ENCODE measurements around the gene FBP1. TPM values are rescaled to one million over a fixed set of nuclear protein-coding genes. Genes with fewer than 3 reads are reported as not detected.

Gene FBP1
- total and polyA plus RNA-seq, 10 of the 15 experiments (the other 5 are each of a cell fraction or from before 2014, with no cell fraction given): 0.11 to 0.38 (median 0.15) TPM; not detected in 7

DNA sequence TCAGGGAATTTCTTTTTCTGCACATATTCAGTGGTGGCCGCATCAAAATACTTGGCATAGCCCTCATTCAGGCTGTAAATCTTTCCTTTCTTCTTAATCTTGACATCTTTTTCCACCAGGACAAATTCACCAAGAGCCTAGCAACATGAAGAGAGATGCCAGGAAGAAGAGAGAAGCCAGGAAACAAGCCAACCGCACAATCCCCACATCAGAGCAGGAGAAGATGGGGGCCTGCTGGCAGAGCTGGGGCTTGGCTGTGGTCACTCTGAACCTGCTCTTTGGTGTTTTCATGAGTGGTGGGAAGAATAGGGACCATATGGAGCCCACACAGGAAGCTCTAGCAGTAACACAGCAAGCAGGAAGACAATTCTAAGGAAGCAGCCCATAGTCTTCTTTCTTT is 72.0 kb downstream of the FBP1 start (continued):
- TF ChIP-seq, protein P1, sequence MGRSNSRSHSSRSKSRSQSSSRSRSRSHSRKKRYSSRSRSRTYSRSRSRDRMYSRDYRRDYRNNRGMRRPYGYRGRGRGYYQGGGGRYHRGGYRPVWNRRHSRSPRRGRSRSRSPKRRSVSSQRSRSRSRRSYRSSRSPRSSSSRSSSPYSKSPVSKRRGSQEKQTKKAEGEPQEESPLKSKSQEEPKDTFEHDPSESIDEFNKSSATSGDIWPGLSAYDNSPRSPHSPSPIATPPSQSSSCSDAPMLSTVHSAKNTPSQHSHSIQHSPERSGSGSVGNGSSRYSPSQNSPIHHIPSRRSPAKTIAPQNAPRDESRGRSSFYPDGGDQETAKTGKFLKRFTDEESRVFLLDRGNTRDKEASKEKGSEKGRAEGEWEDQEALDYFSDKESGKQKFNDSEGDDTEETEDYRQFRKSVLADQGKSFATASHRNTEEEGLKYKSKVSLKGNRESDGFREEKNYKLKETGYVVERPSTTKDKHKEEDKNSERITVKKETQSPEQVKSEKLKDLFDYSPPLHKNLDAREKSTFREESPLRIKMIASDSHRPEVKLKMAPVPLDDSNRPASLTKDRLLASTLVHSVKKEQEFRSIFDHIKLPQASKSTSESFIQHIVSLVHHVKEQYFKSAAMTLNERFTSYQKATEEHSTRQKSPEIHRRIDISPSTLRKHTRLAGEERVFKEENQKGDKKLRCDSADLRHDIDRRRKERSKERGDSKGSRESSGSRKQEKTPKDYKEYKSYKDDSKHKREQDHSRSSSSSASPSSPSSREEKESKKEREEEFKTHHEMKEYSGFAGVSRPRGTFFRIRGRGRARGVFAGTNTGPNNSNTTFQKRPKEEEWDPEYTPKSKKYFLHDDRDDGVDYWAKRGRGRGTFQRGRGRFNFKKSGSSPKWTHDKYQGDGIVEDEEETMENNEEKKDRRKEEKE (IDR thresholded peaks at IDR 0.05): no peak
- TF ChIP-seq SREBF1 (IDR thresholded peaks at IDR 0.05; ENCODE audit: low read length) (no peak), SP1 (IDR thresholded peaks at IDR 0.05; ENCODE audit: low read depth, low read length) (no peak), SRF (IDR thresholded peaks at IDR 0.05; ENCODE audit: low read depth in 2 of 2, low read length in 2 of 2) (no peak), CBFB (IDR thresholded peaks at IDR 0.05; ENCODE audit: low read depth) (no peak)
- TF ChIP-seq, protein P2, sequence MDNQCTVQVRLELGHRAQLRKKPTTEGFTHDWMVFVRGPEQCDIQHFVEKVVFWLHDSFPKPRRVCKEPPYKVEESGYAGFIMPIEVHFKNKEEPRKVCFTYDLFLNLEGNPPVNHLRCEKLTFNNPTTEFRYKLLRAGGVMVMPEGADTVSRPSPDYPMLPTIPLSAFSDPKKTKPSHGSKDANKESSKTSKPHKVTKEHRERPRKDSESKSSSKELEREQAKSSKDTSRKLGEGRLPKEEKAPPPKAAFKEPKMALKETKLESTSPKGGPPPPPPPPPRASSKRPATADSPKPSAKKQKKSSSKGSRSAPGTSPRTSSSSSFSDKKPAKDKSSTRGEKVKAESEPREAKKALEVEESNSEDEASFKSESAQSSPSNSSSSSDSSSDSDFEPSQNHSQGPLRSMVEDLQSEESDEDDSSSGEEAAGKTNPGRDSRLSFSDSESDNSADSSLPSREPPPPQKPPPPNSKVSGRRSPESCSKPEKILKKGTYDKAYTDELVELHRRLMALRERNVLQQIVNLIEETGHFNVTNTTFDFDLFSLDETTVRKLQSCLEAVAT (IDR thresholded peaks at IDR 0.05): no peak

DNA sequence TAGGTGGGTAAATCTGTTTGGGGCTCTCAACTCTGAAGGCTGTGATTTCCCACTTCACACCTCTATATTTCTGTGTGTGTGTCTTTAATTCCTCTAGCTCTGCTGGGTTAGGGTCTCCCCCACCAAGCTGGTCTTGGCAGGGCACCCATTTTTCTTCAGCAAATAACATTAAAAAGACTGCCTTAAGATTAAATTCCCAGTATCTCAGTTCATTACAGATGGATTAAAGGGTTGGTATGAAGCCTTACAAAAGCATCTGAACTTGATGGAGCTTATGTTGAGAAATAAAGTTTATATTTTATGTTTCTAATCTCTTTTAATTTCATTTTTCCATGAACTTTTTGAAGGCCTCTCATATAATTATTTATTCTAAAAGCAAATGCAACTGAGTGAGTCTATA is 72.8 kb downstream of the FBP1 start:
- H2AFZ ChIP-seq (ENCODE audit: control insufficient read depth, low read depth, low read length): no peak overlapping the region
- H3K27ac ChIP-seq (ENCODE audit: control insufficient read depth, insufficient read depth): no peak overlapping the region
- TF ChIP-seq JUND (IDR thresholded peaks at IDR 0.05; ENCODE audit: low read depth, low read length): no peak
- no peak for TF ChIP-seq EZH2 (IDR thresholded peaks at IDR 0.05; ENCODE audit: borderline replicate concordance, control insufficient read depth, low read depth, low read length)
- no peak for TF ChIP-seq SREBF2 (IDR thresholded peaks at IDR 0.05; ENCODE audit: low read length)
- TF ChIP-seq MXI1 (IDR thresholded peaks at IDR 0.05; ENCODE audit: low read depth, low read length): no peak
- TF ChIP-seq, protein P3, sequence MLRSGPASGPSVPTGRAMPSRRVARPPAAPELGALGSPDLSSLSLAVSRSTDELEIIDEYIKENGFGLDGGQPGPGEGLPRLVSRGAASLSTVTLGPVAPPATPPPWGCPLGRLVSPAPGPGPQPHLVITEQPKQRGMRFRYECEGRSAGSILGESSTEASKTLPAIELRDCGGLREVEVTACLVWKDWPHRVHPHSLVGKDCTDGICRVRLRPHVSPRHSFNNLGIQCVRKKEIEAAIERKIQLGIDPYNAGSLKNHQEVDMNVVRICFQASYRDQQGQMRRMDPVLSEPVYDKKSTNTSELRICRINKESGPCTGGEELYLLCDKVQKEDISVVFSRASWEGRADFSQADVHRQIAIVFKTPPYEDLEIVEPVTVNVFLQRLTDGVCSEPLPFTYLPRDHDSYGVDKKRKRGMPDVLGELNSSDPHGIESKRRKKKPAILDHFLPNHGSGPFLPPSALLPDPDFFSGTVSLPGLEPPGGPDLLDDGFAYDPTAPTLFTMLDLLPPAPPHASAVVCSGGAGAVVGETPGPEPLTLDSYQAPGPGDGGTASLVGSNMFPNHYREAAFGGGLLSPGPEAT (IDR thresholded peaks at IDR 0.05; ENCODE audit: low read depth): no peak
- TF ChIP-seq RUNX3 (IDR thresholded peaks at IDR 0.05; ENCODE audit: low read length): no peak
- TF ChIP-seq GABPA (IDR thresholded peaks at IDR 0.05; ENCODE audit: low read depth): no peak
- TF ChIP-seq POU2F2 (IDR thresholded peaks at IDR 0.05; ENCODE audit: borderline replicate concordance, low read depth, low read length): no peak
- no peak overlapping the region for H3K4me2 ChIP-seq (ENCODE audit: control insufficient read depth, insufficient read depth)
- ATAC-seq: no peak
- intact Hi-C loops (cut with micrococcal nuclease; ENCODE audit: unreplicated experiment): no loop called here
- BruUV-seq (replicated peaks): no TSS peak
- SMC1A ChIA-PET (ENCODE audit: uncharacterized antibody, unreplicated experiment): no interaction called here
- in situ Hi-C loops (cut with MboI): no loop called here
- H3K4me3 ChIP-seq: no peak overlapping the region
- H4K20me1 ChIP-seq (ENCODE audit: control insufficient read depth, insufficient read depth): no peaks in the 10 kb centered on the region
- RAD21 ChIA-PET (ENCODE audit: unreplicated experiment): no interaction called here
- DNase-seq (ENCODE audit: low read depth, low spot score): no peak
- H3K27me3 ChIP-seq (replicated peaks in 1 of 2; ENCODE audit: control insufficient read depth in 2 of 2, insufficient read depth in 2 of 2, low read length in 1 of 2): peaks cover 0 to 4% of the 10 kb centered on the region in 2 experiments; a peak in 2 of 4 replicates
- POLR2A ChIA-PET: no interaction called here
- FAIRE-seq: no peak
- H3K4me1 ChIP-seq (ENCODE audit: control insufficient read depth, insufficient read depth, low read length): no peaks in the 10 kb centered on the region
- H3K79me2 ChIP-seq (ENCODE audit: control insufficient read depth, insufficient read depth, low read length): no peaks in the 10 kb centered on the region
- no peak overlapping the region for H3K9ac ChIP-seq (ENCODE audit: control insufficient read depth, insufficient read depth, low read length)
- H3K36me3 ChIP-seq (ENCODE audit: control insufficient read depth in 2 of 2, insufficient read depth in 2 of 2, low read length in 1 of 2): no peaks in the 10 kb centered on the region
- CTCF ChIA-PET: no interaction called here
- H3K9me3 ChIP-seq (replicated peaks; ENCODE audit: control insufficient read depth, insufficient read depth, low read length): no peaks in the 10 kb centered on the region

Measured in GM12878 (cell line).